HepG2 (cell line): ENCODE results near the gene PTPRN. TPM values are rescaled to one million over a fixed set of nuclear protein-coding genes. Genes with fewer than 3 reads are reported as not detected.
A peak's percentile ranks its signal among the peaks of the same experiment; 100 is the strongest.

ENCODE experiments used
- CEBPG ChIP-seq: IDR thresholded peaks from 2 replicates; pipeline ENCODE4 v1.6.1; 2016
- FOXK2 ChIP-seq: fragments of 450-650 bp; IDR thresholded peaks from 2 replicates; pipeline ENCODE4 v1.6.1; 2016
- HNF4G ChIP-seq, 2 experiments: sonication (generic) in 1 of 2; formaldehyde crosslinking in 1 of 2; IDR thresholded peaks; 2 replicates each; pipeline versions ENCODE4 v1.4.0 to v1.6.1; 2011 to 2020; ENCODE audit warnings: borderline replicate concordance in 2 of 2, low read depth in 2 of 2, mild to moderate bottlenecking in 2 of 2, low read length in 1 of 2, missing genetic modification reagents in 1 of 2, moderate library complexity in 1 of 2
- KLF12 ChIP-seq: sonication (generic); formaldehyde crosslinking; IDR thresholded peaks from 2 replicates; pipeline ENCODE4 v1.4.0; 2020; ENCODE audit warnings: missing genetic modification reagents, borderline replicate concordance
- MIXL1 ChIP-seq: IDR thresholded peaks from 2 replicates; pipeline ENCODE4 v1.6.1; 2016
- NBN ChIP-seq: fragments of 450-650 bp; conservative IDR thresholded peaks from 2 replicates; pipeline ENCODE4 v1.6.1; 2017
- PRMT3 ChIP-seq: sonication (generic); formaldehyde crosslinking; IDR thresholded peaks from 2 replicates; pipeline ENCODE4 v1.8.1; 2022; ENCODE audit warnings: low read depth, mild to moderate bottlenecking, moderate library complexity, missing genetic modification reagents, borderline replicate concordance
- SMYD3 ChIP-seq: sonication (generic); formaldehyde crosslinking; IDR thresholded peaks from 2 replicates; pipeline ENCODE4 v1.8.1; 2023; ENCODE audit warnings: mild to moderate bottlenecking, missing genetic modification reagents
- SSRP1 ChIP-seq: IDR thresholded peaks from 2 replicates; pipeline ENCODE4 v1.6.1; 2016; ENCODE audit warnings: control low read depth
- TBX2 ChIP-seq: sonication (generic); formaldehyde crosslinking; IDR thresholded peaks from 2 replicates; pipeline ENCODE4 v1.5.0; 2020; ENCODE audit warnings: missing genetic modification reagents, mild to moderate bottlenecking, borderline replicate concordance
- TP53 ChIP-seq: sonication (generic); formaldehyde crosslinking; conservative IDR thresholded peaks from 2 replicates; pipeline ENCODE4 v1.4.0; 2020; ENCODE audit warnings: missing genetic modification reagents
- ZBTB2 ChIP-seq: sonication (generic); formaldehyde crosslinking; IDR thresholded peaks from 2 replicates; pipeline ENCODE4 v1.8.0; 2022; ENCODE audit warnings: low read depth, missing genetic modification reagents
- ZFAT ChIP-seq: sonication (generic); formaldehyde crosslinking; conservative IDR thresholded peaks from 2 replicates; pipeline ENCODE4 v1.8.1; 2023; ENCODE audit warnings: missing genetic modification reagents, inconsistent platforms
- ZKSCAN5 ChIP-seq: sonication (generic); formaldehyde crosslinking; IDR thresholded peaks from 2 replicates; pipeline ENCODE4 v1.5.1; 2020; ENCODE audit warnings: mild to moderate bottlenecking, missing genetic modification reagents
- ZNF451 ChIP-seq: sonication (generic); formaldehyde crosslinking; IDR thresholded peaks from 2 replicates; pipeline ENCODE4 v1.5.0; 2020; ENCODE audit warnings: mild to moderate bottlenecking, missing genetic modification reagents
- ZNF546 ChIP-seq: sonication (generic); formaldehyde crosslinking; conservative IDR thresholded peaks from 2 replicates; pipeline ENCODE4 v1.8.1; 2023; ENCODE audit warnings: mild to moderate bottlenecking, missing genetic modification reagents
- ZNF589 ChIP-seq: sonication (generic); formaldehyde crosslinking; conservative IDR thresholded peaks from 2 replicates; pipeline ENCODE4 v1.8.0; 2022; ENCODE audit warnings: mild to moderate bottlenecking, moderate library complexity, missing genetic modification reagents
- ZNF619 ChIP-seq: sonication (generic); formaldehyde crosslinking; IDR thresholded peaks from 2 replicates; pipeline ENCODE4 v1.4.0; 2020; ENCODE audit warnings: mild to moderate bottlenecking, missing genetic modification reagents
- ZNF792 ChIP-seq: IDR thresholded peaks from 2 replicates; pipeline ENCODE4 v1.6.1; 2016
- ZSCAN20 ChIP-seq: sonication (generic); formaldehyde crosslinking; IDR thresholded peaks from 2 replicates; pipeline ENCODE4 v1.4.0; 2020; ENCODE audit warnings: missing genetic modification reagents, mild to moderate bottlenecking, borderline replicate concordance
- polyA plus RNA-seq, 8 experiments: library from polyadenylated mRNA; depleted of rRNA in 3 of 8; stranded (reverse) in 7 of 8; unstranded in 1 of 8; fragments of >200 nt; fragmentation: Illumina TruSeq in 4 of 8; extraction: Trizol in 4 of 8; gene quantifications; 2 replicates each; pipeline versions ENCODE4 v1.2.1 to v1.2.3, GENCODE V29; 2011 to 2016; ENCODE audit warnings: low read depth in 4 of 8, missing spikeins in 1 of 8, mixed read lengths in 1 of 8; ENCODE audit not compliant: insufficient read depth in 1 of 8
- total RNA-seq, 5 experiments: library from RNA; depleted of rRNA; stranded (reverse); fragments of >200 nt; fragmentation: Illumina TruSeq; extraction: Trizol; gene quantifications; 2 replicates each; pipeline ENCODE4 v1.2.3, GENCODE V29; 2016; ENCODE audit warnings: low read depth in 1 of 5
- TF ChIP-seq, protein P1 (sequence below): sonication (generic); formaldehyde crosslinking; IDR thresholded peaks from 2 replicates; pipeline ENCODE4 v1.5.0; 2020; ENCODE audit warnings: mild to moderate bottlenecking, missing genetic modification reagents
- TF ChIP-seq, protein P2 (sequence below): sonication (generic); formaldehyde crosslinking; IDR thresholded peaks from 2 replicates; pipeline ENCODE4 v1.4.0; 2020; ENCODE audit warnings: missing genetic modification reagents, mild to moderate bottlenecking, borderline replicate concordance
- TF ChIP-seq, protein P3 (sequence below): sonication (generic); formaldehyde crosslinking; IDR thresholded peaks from 2 replicates; pipeline ENCODE4 v1.4.0; 2020; ENCODE audit warnings: missing genetic modification reagents

PTPRN gene
- total and polyA plus RNA-seq, 2 of the 13 experiments (the other 11 are each of a cell fraction or from before 2014, with no cell fraction given) = 0.26 TPM; not detected in 1

- TF ChIP-seq TP53 = no peak
- TF ChIP-seq, protein P1, sequence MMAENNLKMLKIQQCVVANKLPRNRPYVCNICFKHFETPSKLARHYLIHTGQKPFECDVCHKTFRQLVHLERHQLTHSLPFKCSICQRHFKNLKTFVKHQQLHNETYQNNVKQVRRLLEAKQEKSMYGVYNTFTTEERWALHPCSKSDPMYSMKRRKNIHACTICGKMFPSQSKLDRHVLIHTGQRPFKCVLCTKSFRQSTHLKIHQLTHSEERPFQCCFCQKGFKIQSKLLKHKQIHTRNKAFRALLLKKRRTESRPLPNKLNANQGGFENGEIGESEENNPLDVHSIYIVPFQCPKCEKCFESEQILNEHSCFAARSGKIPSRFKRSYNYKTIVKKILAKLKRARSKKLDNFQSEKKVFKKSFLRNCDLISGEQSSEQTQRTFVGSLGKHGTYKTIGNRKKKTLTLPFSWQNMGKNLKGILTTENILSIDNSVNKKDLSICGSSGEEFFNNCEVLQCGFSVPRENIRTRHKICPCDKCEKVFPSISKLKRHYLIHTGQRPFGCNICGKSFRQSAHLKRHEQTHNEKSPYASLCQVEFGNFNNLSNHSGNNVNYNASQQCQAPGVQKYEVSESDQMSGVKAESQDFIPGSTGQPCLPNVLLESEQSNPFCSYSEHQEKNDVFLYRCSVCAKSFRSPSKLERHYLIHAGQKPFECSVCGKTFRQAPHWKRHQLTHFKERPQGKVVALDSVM (CRISPR knock-in tag) = no peak
- 0 out of 2 replicates have a peak, but pooled peaks have one; percentile 73 for TF ChIP-seq PRMT3
- TF ChIP-seq, protein P2, sequence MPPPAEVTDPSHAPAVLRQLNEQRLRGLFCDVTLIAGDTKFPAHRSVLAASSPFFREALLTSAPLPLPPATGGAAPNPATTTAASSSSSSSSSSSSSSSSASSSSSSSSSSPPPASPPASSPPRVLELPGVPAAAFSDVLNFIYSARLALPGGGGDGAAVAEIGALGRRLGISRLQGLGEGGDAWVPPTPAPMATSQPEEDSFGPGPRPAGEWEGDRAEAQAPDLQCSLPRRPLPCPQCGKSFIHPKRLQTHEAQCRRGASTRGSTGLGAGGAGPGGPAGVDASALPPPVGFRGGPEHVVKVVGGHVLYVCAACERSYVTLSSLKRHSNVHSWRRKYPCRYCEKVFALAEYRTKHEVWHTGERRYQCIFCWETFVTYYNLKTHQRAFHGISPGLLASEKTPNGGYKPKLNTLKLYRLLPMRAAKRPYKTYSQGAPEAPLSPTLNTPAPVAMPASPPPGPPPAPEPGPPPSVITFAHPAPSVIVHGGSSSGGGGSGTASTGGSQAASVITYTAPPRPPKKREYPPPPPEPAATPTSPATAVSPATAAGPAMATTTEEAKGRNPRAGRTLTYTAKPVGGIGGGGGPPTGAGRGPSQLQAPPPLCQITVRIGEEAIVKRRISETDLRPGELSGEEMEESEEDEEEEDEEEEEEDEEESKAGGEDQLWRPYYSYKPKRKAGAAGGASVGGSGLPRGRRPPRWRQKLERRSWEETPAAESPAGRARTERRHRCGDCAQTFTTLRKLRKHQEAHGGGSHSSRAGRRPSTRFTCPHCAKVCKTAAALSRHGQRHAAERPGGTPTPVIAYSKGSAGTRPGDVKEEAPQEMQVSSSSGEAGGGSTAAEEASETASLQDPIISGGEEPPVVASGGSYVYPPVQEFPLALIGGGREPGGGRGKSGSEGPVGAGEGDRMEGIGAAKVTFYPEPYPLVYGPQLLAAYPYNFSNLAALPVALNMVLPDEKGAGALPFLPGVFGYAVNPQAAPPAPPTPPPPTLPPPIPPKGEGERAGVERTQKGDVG (CRISPR knock-in tag) = peak; percentile 56; the same call in 1 of the 2 replicates
- TF ChIP-seq ZNF792 (CRISPR knock-in tag) = no peak
- no peak for TF ChIP-seq FOXK2
- TF ChIP-seq MIXL1 (CRISPR knock-in tag) = no peak
- TF ChIP-seq TBX2 (CRISPR knock-in tag) = no peak
- 0 out of 2 replicates have a peak, but pooled peaks have one; percentile 11 for TF ChIP-seq ZNF619
- TF ChIP-seq NBN = no peak
- no peak; the same call in 1 of the 2 replicates for TF ChIP-seq SSRP1 (CRISPR knock-in tag)
- TF ChIP-seq ZKSCAN5 = no peak
- TF ChIP-seq KLF12 = no peak
- no peak for TF ChIP-seq SMYD3 (CRISPR knock-in tag)
- TF ChIP-seq CEBPG = no peak
- no peak for TF ChIP-seq HNF4G (IDR thresholded peaks at IDR 0.05; ENCODE audit: borderline replicate concordance, low read depth, low read length)
- peak; percentile 42; the same call in 1 of the 2 replicates for TF ChIP-seq HNF4G (CRISPR knock-in tag; IDR thresholded peaks at IDR 0.05; ENCODE audit: borderline replicate concordance, low read depth)
- TF ChIP-seq ZNF451 (CRISPR knock-in tag) = 0 out of 2 replicates have a peak, but pooled peaks have one; percentile 16
- TF ChIP-seq, protein P3, sequence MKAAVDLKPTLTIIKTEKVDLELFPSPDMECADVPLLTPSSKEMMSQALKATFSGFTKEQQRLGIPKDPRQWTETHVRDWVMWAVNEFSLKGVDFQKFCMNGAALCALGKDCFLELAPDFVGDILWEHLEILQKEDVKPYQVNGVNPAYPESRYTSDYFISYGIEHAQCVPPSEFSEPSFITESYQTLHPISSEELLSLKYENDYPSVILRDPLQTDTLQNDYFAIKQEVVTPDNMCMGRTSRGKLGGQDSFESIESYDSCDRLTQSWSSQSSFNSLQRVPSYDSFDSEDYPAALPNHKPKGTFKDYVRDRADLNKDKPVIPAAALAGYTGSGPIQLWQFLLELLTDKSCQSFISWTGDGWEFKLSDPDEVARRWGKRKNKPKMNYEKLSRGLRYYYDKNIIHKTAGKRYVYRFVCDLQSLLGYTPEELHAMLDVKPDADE (CRISPR knock-in tag) = no peak
- TF ChIP-seq ZSCAN20 = no peak
- no peak for TF ChIP-seq ZNF589 (CRISPR knock-in tag)
- no peak for TF ChIP-seq ZBTB2 (CRISPR knock-in tag)
- TF ChIP-seq ZNF546 (CRISPR knock-in tag) = 0 out of 2 replicates have a peak, but pooled peaks have one; percentile 32
- no peak for TF ChIP-seq ZFAT (CRISPR knock-in tag)
These were observed 59.0 kb downstream of the PTPRN start (continued) for GRCh38 chr2:219250049-219250781.
